Measurements from ENCODE around the gene FOXA2. TPM values are rescaled to one million over a fixed set of nuclear protein-coding genes. Genes with fewer than 3 reads are reported as not detected.

The FOXA2 gene
- total and polyA plus RNA-seq, 2 of the 13 experiments (the other 11 are each of a cell fraction or from before 2014, with no cell fraction given), result 8.8 to 12.2 TPM

DNA sequence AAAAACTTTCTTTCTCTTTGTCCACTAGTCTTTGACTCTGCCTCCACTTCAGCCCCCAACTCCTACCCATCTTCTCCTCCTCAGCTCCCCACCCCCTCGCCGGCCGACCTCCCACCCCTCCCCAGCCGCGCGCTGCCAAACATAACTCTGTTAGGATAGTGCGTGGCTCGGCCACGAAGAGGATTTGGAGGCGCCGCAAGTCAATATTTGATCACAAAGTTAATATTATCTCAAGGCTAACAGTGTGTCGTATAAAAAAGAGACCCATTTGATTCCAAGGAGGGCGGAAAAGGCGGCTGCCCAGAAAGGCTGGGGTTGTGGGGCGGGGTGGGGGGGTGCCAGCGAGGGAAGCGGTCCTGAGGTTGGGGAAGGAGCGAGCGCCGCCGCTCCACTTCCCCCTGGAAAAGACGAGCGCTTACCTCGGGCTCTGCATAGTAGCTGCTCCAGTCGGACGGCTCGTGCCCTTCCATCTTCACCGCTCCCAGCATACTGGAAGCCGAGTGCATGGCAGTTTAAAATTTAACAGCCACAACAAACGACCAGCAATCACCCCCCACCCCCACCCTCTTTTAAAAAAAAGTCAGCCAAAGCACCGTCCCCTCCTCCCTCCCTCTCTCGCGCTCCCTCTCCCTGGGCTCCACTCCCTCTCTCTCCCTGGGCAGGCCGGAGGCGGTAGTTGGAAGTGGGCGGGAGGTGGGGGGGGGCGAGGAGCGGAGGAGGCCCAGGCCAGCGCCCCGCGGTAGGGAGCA lies 425 bp downstream of the FOXA2 start (continued):
- TF ChIP-seq NR2C2 (CRISPR knock-in tag; IDR thresholded peaks at IDR 0.05; ENCODE audit: borderline replicate concordance), result peak; percentile 52; the same call in 1 of the 2 replicates
- TF ChIP-seq, protein P1, sequence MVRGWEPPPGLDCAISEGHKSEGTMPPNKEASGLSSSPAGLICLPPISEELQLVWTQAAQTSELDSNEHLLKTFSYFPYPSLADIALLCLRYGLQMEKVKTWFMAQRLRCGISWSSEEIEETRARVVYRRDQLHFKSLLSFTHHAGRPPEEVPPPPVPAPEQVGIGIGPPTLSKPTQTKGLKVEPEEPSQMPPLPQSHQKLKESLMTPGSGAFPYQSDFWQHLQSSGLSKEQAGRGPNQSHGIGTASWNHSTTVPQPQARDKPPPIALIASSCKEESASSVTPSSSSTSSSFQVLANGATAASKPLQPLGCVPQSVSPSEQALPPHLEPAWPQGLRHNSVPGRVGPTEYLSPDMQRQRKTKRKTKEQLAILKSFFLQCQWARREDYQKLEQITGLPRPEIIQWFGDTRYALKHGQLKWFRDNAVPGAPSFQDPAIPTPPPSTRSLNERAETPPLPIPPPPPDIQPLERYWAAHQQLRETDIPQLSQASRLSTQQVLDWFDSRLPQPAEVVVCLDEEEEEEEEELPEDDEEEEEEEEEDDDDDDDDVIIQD (CRISPR knock-in tag; IDR thresholded peaks at IDR 0.05; ENCODE audit: low read depth), result no peak
- no peak; the same call in none of the 2 replicates for TF ChIP-seq BORCS8-MEF2B (CRISPR knock-in tag; IDR thresholded peaks at IDR 0.05)
- no peak for TF ChIP-seq HOXD1 (CRISPR knock-in tag; IDR thresholded peaks at IDR 0.05)
- no peak for TF ChIP-seq ZMYM2 (CRISPR knock-in tag; IDR thresholded peaks at IDR 0.05)
- TF ChIP-seq ZNF850 (CRISPR knock-in tag; conservative IDR thresholded peaks at IDR 0.05), result no peak
- TF ChIP-seq, protein P2, sequence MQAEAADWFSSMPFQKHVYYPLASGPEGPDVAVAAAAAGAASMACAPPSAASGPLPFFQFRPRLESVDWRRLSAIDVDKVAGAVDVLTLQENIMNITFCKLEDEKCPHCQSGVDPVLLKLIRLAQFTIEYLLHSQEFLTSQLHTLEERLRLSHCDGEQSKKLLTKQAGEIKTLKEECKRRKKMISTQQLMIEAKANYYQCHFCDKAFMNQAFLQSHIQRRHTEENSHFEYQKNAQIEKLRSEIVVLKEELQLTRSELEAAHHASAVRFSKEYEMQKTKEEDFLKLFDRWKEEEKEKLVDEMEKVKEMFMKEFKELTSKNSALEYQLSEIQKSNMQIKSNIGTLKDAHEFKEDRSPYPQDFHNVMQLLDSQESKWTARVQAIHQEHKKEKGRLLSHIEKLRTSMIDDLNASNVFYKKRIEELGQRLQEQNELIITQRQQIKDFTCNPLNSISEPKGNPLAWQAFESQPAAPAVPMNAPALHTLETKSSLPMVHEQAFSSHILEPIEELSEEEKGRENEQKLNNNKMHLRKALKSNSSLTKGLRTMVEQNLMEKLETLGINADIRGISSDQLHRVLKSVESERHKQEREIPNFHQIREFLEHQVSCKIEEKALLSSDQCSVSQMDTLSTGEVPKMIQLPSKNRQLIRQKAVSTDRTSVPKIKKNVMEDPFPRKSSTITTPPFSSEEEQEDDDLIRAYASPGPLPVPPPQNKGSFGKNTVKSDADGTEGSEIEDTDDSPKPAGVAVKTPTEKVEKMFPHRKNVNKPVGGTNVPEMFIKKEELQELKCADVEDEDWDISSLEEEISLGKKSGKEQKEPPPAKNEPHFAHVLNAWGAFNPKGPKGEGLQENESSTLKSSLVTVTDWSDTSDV (CRISPR knock-in tag; IDR thresholded peaks at IDR 0.05), result no peak
- TF ChIP-seq, protein P3, sequence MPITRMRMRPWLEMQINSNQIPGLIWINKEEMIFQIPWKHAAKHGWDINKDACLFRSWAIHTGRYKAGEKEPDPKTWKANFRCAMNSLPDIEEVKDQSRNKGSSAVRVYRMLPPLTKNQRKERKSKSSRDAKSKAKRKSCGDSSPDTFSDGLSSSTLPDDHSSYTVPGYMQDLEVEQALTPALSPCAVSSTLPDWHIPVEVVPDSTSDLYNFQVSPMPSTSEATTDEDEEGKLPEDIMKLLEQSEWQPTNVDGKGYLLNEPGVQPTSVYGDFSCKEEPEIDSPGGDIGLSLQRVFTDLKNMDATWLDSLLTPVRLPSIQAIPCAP (CRISPR knock-in tag; IDR thresholded peaks at IDR 0.05; ENCODE audit: low read depth), result no peak
- TF ChIP-seq, protein P4, sequence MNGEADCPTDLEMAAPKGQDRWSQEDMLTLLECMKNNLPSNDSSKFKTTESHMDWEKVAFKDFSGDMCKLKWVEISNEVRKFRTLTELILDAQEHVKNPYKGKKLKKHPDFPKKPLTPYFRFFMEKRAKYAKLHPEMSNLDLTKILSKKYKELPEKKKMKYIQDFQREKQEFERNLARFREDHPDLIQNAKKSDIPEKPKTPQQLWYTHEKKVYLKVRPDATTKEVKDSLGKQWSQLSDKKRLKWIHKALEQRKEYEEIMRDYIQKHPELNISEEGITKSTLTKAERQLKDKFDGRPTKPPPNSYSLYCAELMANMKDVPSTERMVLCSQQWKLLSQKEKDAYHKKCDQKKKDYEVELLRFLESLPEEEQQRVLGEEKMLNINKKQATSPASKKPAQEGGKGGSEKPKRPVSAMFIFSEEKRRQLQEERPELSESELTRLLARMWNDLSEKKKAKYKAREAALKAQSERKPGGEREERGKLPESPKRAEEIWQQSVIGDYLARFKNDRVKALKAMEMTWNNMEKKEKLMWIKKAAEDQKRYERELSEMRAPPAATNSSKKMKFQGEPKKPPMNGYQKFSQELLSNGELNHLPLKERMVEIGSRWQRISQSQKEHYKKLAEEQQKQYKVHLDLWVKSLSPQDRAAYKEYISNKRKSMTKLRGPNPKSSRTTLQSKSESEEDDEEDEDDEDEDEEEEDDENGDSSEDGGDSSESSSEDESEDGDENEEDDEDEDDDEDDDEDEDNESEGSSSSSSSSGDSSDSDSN (CRISPR knock-in tag; IDR thresholded peaks at IDR 0.05), result peak; percentile 88
- peak; percentile 68; the same call in 1 of the 2 replicates for TF ChIP-seq IRX3 (CRISPR knock-in tag; IDR thresholded peaks at IDR 0.05; ENCODE audit: borderline replicate concordance, low read depth)
- no peak; the same call in 1 of the 2 replicates for TF ChIP-seq WIZ (CRISPR knock-in tag; IDR thresholded peaks at IDR 0.05)
- TF ChIP-seq HIVEP1 (CRISPR knock-in tag; IDR thresholded peaks at IDR 0.05), result no peak
- no peak for TF ChIP-seq PLRG1 (conservative IDR thresholded peaks at IDR 0.05)
- TF ChIP-seq ZNF713 (CRISPR knock-in tag; IDR thresholded peaks at IDR 0.05), result peak; percentile 90
- TF ChIP-seq YY1 (IDR thresholded peaks at IDR 0.05; ENCODE audit: insufficient read depth, insufficient replicate concordance, low read depth, low read length), result peak; percentile 48
- TF ChIP-seq ZNF660 (CRISPR knock-in tag; IDR thresholded peaks at IDR 0.05; ENCODE audit: borderline replicate concordance, low read depth), result no peak
- TF ChIP-seq ZNF333 (CRISPR knock-in tag; IDR thresholded peaks at IDR 0.05; ENCODE audit: borderline replicate concordance), result no peak
- no peak; the same call in 1 of the 2 replicates for TF ChIP-seq EED (CRISPR knock-in tag; IDR thresholded peaks at IDR 0.05)
- TF ChIP-seq HOXA7 (CRISPR knock-in tag; IDR thresholded peaks at IDR 0.05), result no peak
- no peak for TF ChIP-seq ARNT (IDR thresholded peaks at IDR 0.05)
- TF ChIP-seq, protein P5, sequence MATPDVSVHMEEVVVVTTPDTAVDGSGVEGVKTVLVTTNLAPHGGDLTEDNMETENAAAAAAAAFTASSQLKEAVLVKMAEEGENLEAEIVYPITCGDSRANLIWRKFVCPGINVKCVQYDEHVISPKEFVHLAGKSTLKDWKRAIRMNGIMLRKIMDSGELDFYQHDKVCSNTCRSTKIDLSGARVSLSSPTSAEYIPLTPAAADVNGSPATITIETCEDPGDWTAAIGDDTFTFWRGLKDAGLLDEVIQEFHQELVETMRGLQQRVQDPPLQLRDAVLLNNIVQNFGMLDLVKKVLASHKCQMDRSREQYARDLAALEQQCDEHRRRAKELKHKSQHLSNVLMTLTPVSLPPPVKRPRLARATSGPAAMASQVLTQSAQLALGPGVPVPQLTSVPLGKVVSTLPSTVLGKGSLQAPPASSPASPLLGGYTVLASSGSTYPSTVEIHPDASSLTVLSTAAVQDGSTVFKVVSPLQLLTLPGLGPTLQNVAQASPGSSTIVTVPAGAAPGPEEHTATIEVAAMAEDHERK (CRISPR knock-in tag; IDR thresholded peaks at IDR 0.05; ENCODE audit: low read depth), result no peak
